GM18870 (cell line): ENCODE data around the gene DYSF.

Experiments used
- ATAC-seq: cut with Tn5 transposase; IDR thresholded peaks from one replicate; pipeline ENCODE4 v1.9.1; 2021; ENCODE audit warnings: moderate library complexity; ENCODE audit not compliant: unreplicated experiment

The DYSF gene

GRCh38 chr2:71700041-71700657, 246.8 kb downstream of the DYSF start:
- no peak for ATAC-seq

- no peak for ATAC-seq
Measured at GRCh38 chr2:71700658-71701397, 247.5 kb downstream of the DYSF start.

GRCh38 chr2:71702071-71702970, 249.0 kb downstream of the DYSF start:
- no peak for ATAC-seq

GRCh38 chr2:71702971-71703898, 249.9 kb downstream of the DYSF start:
- no peak for ATAC-seq

- no peak for ATAC-seq
Measured at GRCh38 chr2:71704131-71704561, 250.8 kb downstream of the DYSF start.

GRCh38 chr2:71704688-71705087, 251.3 kb downstream of the DYSF start:
- no peak for ATAC-seq

GRCh38 chr2:71705171-71705960, 252.0 kb downstream of the DYSF start:
- ATAC-seq: no peak

- ATAC-seq: no peak
Measured at GRCh38 chr2:71706121-71706520, 252.8 kb downstream of the DYSF start.

GRCh38 chr2:71706836-71707235, 253.5 kb downstream of the DYSF start:
- ATAC-seq: no peak

- no peak for ATAC-seq
Measured at GRCh38 chr2:71710367-71711132, 257.2 kb downstream of the DYSF start.

GRCh38 chr2:71711133-71711855, 257.9 kb downstream of the DYSF start:
- no peak for ATAC-seq

GRCh38 chr2:71712158-71712818, 258.9 kb downstream of the DYSF start:
- no peak for ATAC-seq

GRCh38 chr2:71713581-71714580, 260.5 kb downstream of the DYSF start:
- no peak for ATAC-seq

GRCh38 chr2:71714601-71715240, 261.4 kb downstream of the DYSF start:
- ATAC-seq: no peak

- no peak for ATAC-seq
Measured at GRCh38 chr2:71715241-71715750, 261.9 kb downstream of the DYSF start.
